ENCODE data around the gene RIC3. TPM values are rescaled to one million over a fixed set of nuclear protein-coding genes. Genes with fewer than 3 reads are reported as not detected.

Gene RIC3
- total RNA-seq, 2 donors from 2014 or later, result 25.0 to 27.3 TPM

DNA sequence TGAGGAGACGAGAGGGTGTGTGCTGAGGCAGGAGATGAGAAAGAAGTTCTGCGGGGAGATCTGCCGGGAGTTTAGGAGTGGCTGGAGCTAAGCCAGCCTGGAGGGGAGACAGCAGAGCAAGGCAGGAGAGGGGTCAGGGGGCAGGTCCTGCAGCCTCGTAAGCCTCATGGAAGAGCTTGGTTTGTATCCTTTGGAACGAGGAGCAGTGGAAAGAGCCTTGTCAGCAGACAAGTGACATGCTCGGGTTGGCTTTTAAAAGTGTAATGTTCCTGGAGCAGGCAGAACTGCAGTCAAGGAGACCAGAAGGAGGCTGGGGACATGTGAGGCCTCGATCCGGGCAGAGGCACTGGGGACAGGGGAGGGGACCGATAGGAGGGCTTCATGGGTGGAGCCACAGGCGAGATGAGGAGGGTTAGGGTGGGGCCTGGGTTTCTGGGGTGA is 109.2 kb downstream of the RIC3 start:
- no peaks in the 10 kb centered on the region for H3K4me1 ChIP-seq (replicated peaks)
- H3K27me3 ChIP-seq (replicated peaks; ENCODE audit: insufficient read depth), result no peaks in the 10 kb centered on the region
- no peak for DNase-seq (ENCODE audit: low spot score)
- H3K9me3 ChIP-seq, result no peaks in the 10 kb centered on the region
- TF ChIP-seq CTCF (IDR thresholded peaks at IDR 0.05), result no peak
- TF ChIP-seq POLR2A (IDR thresholded peaks at IDR 0.05), result no peak
- no peak for TF ChIP-seq POLR2AphosphoS5 (IDR thresholded peaks at IDR 0.05)
- intact Hi-C loops (cut with DNase I), result no loop called here
- no peak overlapping the region for H3K4me3 ChIP-seq
- no peak overlapping the region for H3K27ac ChIP-seq
- no peaks in the 10 kb centered on the region for H3K36me3 ChIP-seq
- 47% methylated on average over 10 of the region's 10 CpGs for WGBS

DNA sequence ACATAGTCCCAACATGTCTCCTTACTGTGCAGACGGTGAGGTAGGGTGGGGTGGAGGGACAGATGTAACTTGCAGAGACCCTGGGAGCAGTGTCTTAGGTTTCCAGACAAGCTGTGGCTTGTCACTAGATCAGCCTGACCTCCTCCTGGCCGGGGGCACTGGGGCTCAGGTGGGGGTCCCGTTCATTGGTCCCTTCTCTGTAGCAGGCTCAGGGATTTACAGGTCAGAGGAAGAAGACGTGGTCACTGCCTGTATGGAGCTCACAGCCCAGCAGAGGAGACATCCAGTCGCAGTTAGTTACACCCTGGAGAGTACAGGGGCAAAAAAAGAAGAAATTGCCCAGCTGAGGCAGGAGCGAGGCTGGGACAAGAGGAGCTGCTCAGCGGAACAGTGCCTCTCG is 109.8 kb downstream of the RIC3 start:
- DNase-seq (ENCODE audit: low spot score), result no peak
- TF ChIP-seq POLR2A (IDR thresholded peaks at IDR 0.05) (no peak), CTCF (IDR thresholded peaks at IDR 0.05) (no peak)
- Histone ChIP-seq H3K4me3 (no peak overlapping the region), H3K4me1 (replicated peaks) (no peaks in the 10 kb centered on the region), H3K9me3 (no peaks in the 10 kb centered on the region), H3K27ac (no peak overlapping the region), H3K36me3 (no peaks in the 10 kb centered on the region), H3K27me3 (replicated peaks; ENCODE audit: insufficient read depth) (no peaks in the 10 kb centered on the region)
- 71% methylated on average over 8 of the region's 8 CpGs for WGBS
- intact Hi-C loops (cut with DNase I), result no loop called here

DNA sequence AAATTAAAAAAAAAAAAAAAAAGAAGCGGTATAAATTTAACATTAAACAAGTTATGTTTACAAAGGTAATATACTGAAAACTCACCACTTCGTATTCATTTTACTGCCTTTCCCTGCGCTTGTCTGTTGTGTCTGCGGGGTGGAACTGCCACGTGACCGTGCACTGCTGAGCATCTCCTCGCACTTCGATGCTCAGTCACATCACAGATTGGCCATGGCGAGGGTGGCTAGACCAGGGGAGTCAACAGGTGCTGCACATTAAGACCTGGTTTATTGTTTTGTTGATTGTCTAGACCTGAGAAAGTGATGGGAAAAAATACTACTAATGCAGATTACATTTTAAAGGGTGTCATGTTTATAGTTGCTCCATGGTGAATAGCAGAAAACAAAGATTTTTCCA is 110.6 kb downstream of the RIC3 start:
- no peak overlapping the region for H3K4me3 ChIP-seq
- no peaks in the 10 kb centered on the region for H3K27me3 ChIP-seq (replicated peaks; ENCODE audit: insufficient read depth)
- H3K36me3 ChIP-seq, result no peaks in the 10 kb centered on the region
- TF ChIP-seq CTCF (IDR thresholded peaks at IDR 0.05) (no peak), POLR2AphosphoS5 (IDR thresholded peaks at IDR 0.05) (no peak), POLR2A (IDR thresholded peaks at IDR 0.05) (no peak)
- H3K9me3 ChIP-seq, result no peaks in the 10 kb centered on the region
- no peak for DNase-seq (ENCODE audit: low spot score)
- WGBS, result 95% methylated on average over 9 of the region's 9 CpGs
- intact Hi-C loops (cut with DNase I), result no loop called here
- no peak overlapping the region for H3K27ac ChIP-seq
- H3K4me1 ChIP-seq (replicated peaks), result no peaks in the 10 kb centered on the region

DNA sequence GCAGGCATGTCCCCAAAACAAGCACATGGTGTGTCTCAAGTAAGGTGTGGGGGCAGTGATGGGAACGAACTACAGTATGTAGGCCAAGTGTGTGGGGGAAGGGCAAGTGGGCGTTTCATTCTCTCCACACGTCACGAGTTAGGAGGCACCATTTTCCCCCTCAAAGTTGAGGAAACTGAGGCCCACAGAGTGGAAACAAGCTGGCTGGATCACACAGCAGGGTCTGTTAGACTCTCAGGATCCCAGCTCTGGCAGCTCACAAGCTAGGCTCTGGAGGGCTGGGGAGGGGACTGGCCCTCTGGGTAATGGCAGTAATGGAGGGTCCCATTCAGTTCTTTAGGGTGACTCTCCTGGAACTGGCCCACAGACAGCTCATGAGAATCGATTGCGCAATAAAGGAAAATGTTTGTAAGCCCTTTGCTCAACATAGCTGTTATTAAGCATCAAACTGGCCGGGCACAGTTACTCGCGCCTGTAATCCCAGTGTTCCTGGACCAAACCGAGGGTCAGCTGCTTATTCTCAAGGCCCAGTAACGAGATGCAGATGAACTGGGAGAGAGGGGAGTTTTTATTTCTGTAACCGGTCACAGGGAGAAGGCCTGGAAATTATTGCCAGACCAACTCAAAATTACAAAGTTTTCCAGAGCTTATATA is 111.9 kb downstream of the RIC3 start:
- DNase-seq (ENCODE audit: low spot score), result no peak
- Histone ChIP-seq H3K4me1 (replicated peaks) (no peaks in the 10 kb centered on the region), H3K9me3 (no peaks in the 10 kb centered on the region), H3K27ac (no peak overlapping the region), H3K27me3 (replicated peaks; ENCODE audit: insufficient read depth) (no peaks in the 10 kb centered on the region), H3K36me3 (no peaks in the 10 kb centered on the region), H3K4me3 (no peak overlapping the region)
- WGBS, result 78% methylated on average over 12 of the region's 12 CpGs
- no peak for TF ChIP-seq POLR2A (IDR thresholded peaks at IDR 0.05)
- no peak for TF ChIP-seq POLR2AphosphoS5 (IDR thresholded peaks at IDR 0.05)
- no peak for TF ChIP-seq CTCF (IDR thresholded peaks at IDR 0.05)
- intact Hi-C loops (cut with DNase I), result no loop called here

Other genes starting within 250 kb of the RIC3 start
- not detected for gene OR10A6, start 237.8 kb downstream of the RIC3 start, total RNA-seq
- gene OR10A3, start 227.3 kb downstream of the RIC3 start, total RNA-seq, result not detected
- not detected for gene NLRP10, start 203.6 kb downstream of the RIC3 start, total RNA-seq
- gene EIF3F, start 181.7 kb downstream of the RIC3 start, total RNA-seq, result 100 to 1,000 TPM; 321 to 473 TPM
- gene TUB, start 87.8 kb downstream of the RIC3 start, total RNA-seq, result 10 to 100 TPM in 1 of 2 donors, 1 to 10 TPM in 1; 9.2 to 14.5 TPM
- not detected for gene LMO1, start 94.9 kb upstream of the RIC3 start, total RNA-seq

Measured in prostate gland (tissue), 2 donors.